ENCODE results near the gene CADM1. TPM values are rescaled to one million over a fixed set of nuclear protein-coding genes. Genes with fewer than 3 reads are reported as not detected.

Gene CADM1
- total and polyA plus RNA-seq, 10 donors, result 1.4 to 18.8 (median 10.4) TPM

GRCh38 chr11:115134926-115135325, 369.3 kb downstream of the CADM1 start:
- no peak overlapping the region for H3K27ac ChIP-seq
- H3K4me3 ChIP-seq, result no peak overlapping the region
- peaks cover 0 to 8% (median 0%) of the 10 kb centered on the region in 7 donors for H3K27me3 ChIP-seq (replicated peaks in 1 of 7)
- no peaks in the 10 kb centered on the region for H3K4me1 ChIP-seq
- TF ChIP-seq POLR2AphosphoS5 (IDR thresholded peaks at IDR 0.05) (no peak), CTCF (IDR thresholded peaks at IDR 0.05 in 8 of 11, conservative IDR thresholded peaks at IDR 0.05 in 3 of 11) (no peak), POLR2A (IDR thresholded peaks at IDR 0.05) (no peak)
- intact Hi-C loops (cut with DNase I; ENCODE audit: low total_unique reads), result no loop called here
- no peaks in the 10 kb centered on the region for H3K36me3 ChIP-seq
- DNase-seq, result no peak
- 86 to 92% (median 88%) methylated on average over 11 of the region's 11 CpGs for WGBS, 5 donors
- no peaks in the 10 kb centered on the region for H3K9me3 ChIP-seq

DNA sequence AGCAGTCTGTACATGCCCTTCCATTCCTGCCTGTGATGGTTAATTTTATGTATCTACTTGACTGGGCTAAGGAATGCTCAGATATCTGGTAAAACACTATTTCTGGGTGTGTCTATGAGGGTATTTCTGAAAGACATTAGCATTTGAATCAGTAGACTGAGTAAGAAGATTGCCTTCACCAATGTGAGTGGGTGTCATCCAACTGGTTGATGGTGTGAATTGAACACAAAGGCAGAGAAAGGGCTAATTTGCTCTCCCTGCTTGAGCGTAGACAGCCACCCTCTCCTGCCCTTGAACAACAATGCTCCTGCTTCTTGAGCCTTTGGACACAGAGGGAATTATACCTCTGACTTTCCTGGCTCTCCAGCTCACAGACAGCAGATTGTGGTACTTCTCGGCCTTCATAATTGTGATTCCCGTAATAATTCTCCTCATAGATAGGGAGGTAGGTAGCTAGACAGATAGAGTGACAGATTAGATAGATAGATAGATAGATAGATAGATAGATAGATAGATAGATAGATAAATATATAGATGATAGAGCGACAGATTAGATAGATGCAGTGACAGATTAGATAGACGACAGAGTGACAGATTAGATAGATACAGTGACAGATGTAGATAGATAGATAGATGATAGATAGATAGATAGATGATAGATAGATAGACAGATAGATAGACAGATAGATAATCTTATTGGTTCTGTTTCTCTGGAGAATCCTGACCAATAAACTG, 370.6 kb downstream of the CADM1 start:
- DNase-seq, result no peak
- Histone ChIP-seq H3K27me3 (replicated peaks in 1 of 7) (peaks cover 0 to 4% (median 0%) of the 10 kb centered on the region in 7 donors), H3K27ac (no peak overlapping the region), H3K4me1 (no peaks in the 10 kb centered on the region), H3K36me3 (no peaks in the 10 kb centered on the region), H3K9me3 (no peaks in the 10 kb centered on the region), H3K4me3 (no peak overlapping the region)
- TF ChIP-seq POLR2A (IDR thresholded peaks at IDR 0.05), result no peak
- no peak for TF ChIP-seq POLR2AphosphoS5 (IDR thresholded peaks at IDR 0.05)
- no peak for TF ChIP-seq CTCF (IDR thresholded peaks at IDR 0.05 in 8 of 11, conservative IDR thresholded peaks at IDR 0.05 in 3 of 11)
- intact Hi-C loops (cut with DNase I; ENCODE audit: low total_unique reads), result no loop called here
- 83 to 93% (median 87%) methylated on average over 5 of the region's 5 CpGs for WGBS, 5 donors

DNA sequence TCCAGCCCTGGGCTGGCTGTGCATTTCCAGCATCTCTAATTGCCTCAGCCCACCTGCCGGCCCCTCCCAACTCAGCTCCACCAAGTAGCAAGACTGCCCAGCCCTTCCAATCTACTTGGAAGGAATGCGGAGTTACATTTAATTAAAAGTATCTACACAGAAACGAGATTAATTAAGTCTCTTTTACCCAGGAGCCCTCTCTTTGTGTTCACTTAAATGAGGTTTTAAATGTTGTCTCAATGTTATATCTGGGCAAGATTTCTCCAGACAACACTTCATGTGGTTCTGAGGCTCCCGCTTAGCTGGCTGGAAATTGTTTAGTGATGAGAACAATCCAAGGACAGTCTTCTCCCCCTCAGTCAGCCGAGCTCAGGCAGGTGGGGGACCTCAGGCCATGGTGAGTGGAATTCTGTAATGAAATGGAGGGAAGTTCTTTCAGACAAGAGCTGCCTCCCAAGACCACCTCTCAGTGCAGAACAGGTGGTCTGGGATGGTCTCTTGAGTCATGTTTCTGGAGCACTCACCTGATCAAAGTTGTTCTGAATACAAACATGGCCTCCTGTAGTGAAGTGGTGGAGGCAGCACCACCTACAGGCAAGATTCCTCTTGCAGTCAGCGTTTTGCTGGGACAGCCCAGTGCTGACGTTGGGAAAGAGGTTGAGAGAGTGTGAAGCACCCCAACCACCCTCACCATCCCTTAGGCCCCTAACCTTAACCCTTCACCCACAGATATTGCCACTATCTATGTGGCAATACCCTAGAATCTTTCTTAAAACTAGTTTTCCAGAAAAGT, 371.6 kb downstream of the CADM1 start:
- TF ChIP-seq POLR2A (IDR thresholded peaks at IDR 0.05) (no peak), CTCF (IDR thresholded peaks at IDR 0.05 in 8 of 11, conservative IDR thresholded peaks at IDR 0.05 in 3 of 11) (peak in 6 of 11 experiments; percentile 18 to 38 (median 35)), POLR2AphosphoS5 (IDR thresholded peaks at IDR 0.05) (no peak)
- 53 to 72% (median 55%) methylated on average over 6 to 7 of the region's 7 CpGs for WGBS, 5 donors

More for the DNA sequence above, 371.6 kb downstream of the CADM1 start:
- Histone ChIP-seq H3K4me1 (no peaks in the 10 kb centered on the region), H3K9me3 (no peaks in the 10 kb centered on the region), H3K4me3 (no peak overlapping the region), H3K27ac (no peak overlapping the region), H3K27me3 (replicated peaks in 1 of 7) (peaks cover 0 to 4% (median 0%) of the 10 kb centered on the region in 7 donors), H3K36me3 (no peaks in the 10 kb centered on the region)
- DNase-seq, result no peak
- intact Hi-C loops (cut with DNase I; ENCODE audit: low total_unique reads), result no loop called here
